HK-2 (cell line): ENCODE results near the gene CAND2.
"Not testable (repeated sequence)": the region's sequence is repeated elsewhere in the genome, so short reads cannot be mapped to it uniquely, and the experiment has no call there.

Experiments used
- DNase-seq: peaks from one replicate; pipeline ENCODE4 v3.0.0-alpha.2; 2018; ENCODE audit not compliant: unreplicated experiment

CAND2 gene

GRCh38 chr3:12861611-12862010 is 65.1 kb downstream of the CAND2 start:
- DNase-seq: no peak

GRCh38 chr3:12862387-12862786 is 65.9 kb downstream of the CAND2 start:
- DNase-seq: no peak

- DNase-seq: no peak
These were observed 68.8 kb downstream of the CAND2 start for GRCh38 chr3:12865271-12865670.

GRCh38 chr3:12866836-12867235 is 70.4 kb downstream of the CAND2 start:
- DNase-seq: no peak

GRCh38 chr3:12868039-12869034 is 71.9 kb downstream of the CAND2 start:
- peak; percentile 77 for DNase-seq

GRCh38 chr3:12869035-12869621 is 72.6 kb downstream of the CAND2 start:
- peak; percentile 33 for DNase-seq

- no peak for DNase-seq
These were observed 74.5 kb downstream of the CAND2 start for GRCh38 chr3:12870942-12871341.

GRCh38 chr3:12871404-12871983 is 75.0 kb downstream of the CAND2 start:
- DNase-seq: no peak

- DNase-seq: no peak
These were observed 79.7 kb downstream of the CAND2 start for GRCh38 chr3:12875857-12876836.

GRCh38 chr3:12877040-12877439 is 80.6 kb downstream of the CAND2 start:
- no peak for DNase-seq

- DNase-seq: no peak
These were observed 81.7 kb downstream of the CAND2 start for GRCh38 chr3:12878141-12878574.

- DNase-seq: not testable (repeated sequence)
These were observed 82.3 kb downstream of the CAND2 start for GRCh38 chr3:12878758-12879157.

GRCh38 chr3:12879191-12879815 is 82.8 kb downstream of the CAND2 start:
- no peak for DNase-seq

- DNase-seq: not testable (repeated sequence)
These were observed 85.4 kb downstream of the CAND2 start for GRCh38 chr3:12881858-12882257.

- DNase-seq: no peak
These were observed 86.1 kb downstream of the CAND2 start for GRCh38 chr3:12882336-12883310.

- DNase-seq: no peak
These were observed 87.8 kb downstream of the CAND2 start for GRCh38 chr3:12884186-12884680.
